Endothelial cell of umbilical vein (primary cell): ENCODE results near the gene WWC1. TPM values are rescaled to one million over a fixed set of nuclear protein-coding genes. Genes with fewer than 3 reads are reported as not detected.

ENCODE experiments used
- BruUV-seq: library from RNA; stranded (reverse); fragments of 400-500 nt; replicated peaks from 2 replicates; lab custom pipeline; 2021; lab: Mats Ljungman, UMichigan
- CTCF ChIA-PET: fragments of 300-600, 350-600 bp; sonication (Branson Sonifier 250); formaldehyde crosslinking; loops from one replicate; lab custom pipeline; 2021; ENCODE audit warnings: antibody characterized with exemption, inconsistent platforms; lab: Charles Lee
- POLR2A ChIA-PET: fragments of 300-600, 350-600 bp; sonication (Branson Sonifier 250); formaldehyde crosslinking; loops from one replicate; lab custom pipeline; 2021; ENCODE audit warnings: antibody characterized with exemption, inconsistent platforms; lab: Charles Lee
- DNase-seq: peaks from one replicate; pipeline ENCODE4 v3.0.0-alpha.2; 2011; ENCODE audit warnings: low read depth, low spot score
- FAIRE-seq: peaks from 2 replicates; lab custom pipeline; 2011; peaks lifted over from hg19 to GRCh38; lab: Jason Lieb, UNC
- H2AFZ ChIP-seq: 2 replicates; pipeline ENCODE4 v1.6.0; 2012; ENCODE audit warnings: low read depth, low read length, control low read depth, inconsistent platforms
- H3K27ac ChIP-seq: 2 replicates; pipeline ENCODE4 v1.5.1; 2011; ENCODE audit warnings: low read depth, mild to moderate bottlenecking, control low read depth, low read length, moderate library complexity; ENCODE audit not compliant: insufficient read depth
- H3K27me3 ChIP-seq, 2 experiments: 2 replicates each; pipeline versions ENCODE4 v1.6.0 to v1.6.1; 2011; ENCODE audit warnings: low read length in 2 of 2, mixed read lengths in 1 of 2; ENCODE audit not compliant: control insufficient read depth in 2 of 2, insufficient read depth in 2 of 2
- H3K36me3 ChIP-seq, 2 experiments: 2 replicates in 1 of 2; 3 replicates in 1 of 2; pipeline ENCODE4 v1.5.1; 2011; ENCODE audit warnings: low read length in 2 of 2, mild to moderate bottlenecking in 1 of 2, moderate library complexity in 1 of 2; ENCODE audit not compliant: control insufficient read depth in 2 of 2, insufficient read depth in 2 of 2; ENCODE audit errors: extremely low read depth in 1 of 2
- H3K4me1 ChIP-seq: 3 replicates; pipeline ENCODE4 v1.5.1; 2011; ENCODE audit warnings: mild to moderate bottlenecking, low read length; ENCODE audit not compliant: control insufficient read depth, insufficient read depth; ENCODE audit errors: extremely low read depth
- H3K4me2 ChIP-seq: 2 replicates; pipeline ENCODE4 v1.6.1; 2011; ENCODE audit warnings: low read length, control low read depth, mixed read lengths; ENCODE audit not compliant: insufficient read depth
- H3K4me3 ChIP-seq, 3 experiments: fragments of 200-600 bp in 1 of 3; sonication (generic), shearing (Covaris generic) in 1 of 3; replicated peaks in 1 of 3; 2 replicates each; pipeline ENCODE4 v1.5.1; 2011 to 2016; ENCODE audit warnings: control low read depth in 3 of 3, low read length in 3 of 3, mild to moderate bottlenecking in 2 of 3, inconsistent platforms in 1 of 3, low read depth in 1 of 3, moderate library complexity in 1 of 3; ENCODE audit not compliant: insufficient read depth in 1 of 3
- H3K79me2 ChIP-seq: 2 replicates; pipeline ENCODE4 v1.6.0; 2012; ENCODE audit warnings: low read length, inconsistent platforms; ENCODE audit not compliant: control insufficient read depth, insufficient read depth
- H3K9ac ChIP-seq: replicated peaks from 2 replicates; pipeline ENCODE3; 2011; ENCODE audit warnings: low read length, control low read depth; ENCODE audit not compliant: insufficient read depth; ENCODE audit errors: extremely low read depth
- H3K9me1 ChIP-seq: replicated peaks from 3 replicates; pipeline ENCODE4 v1.6.0; 2011; ENCODE audit warnings: mild to moderate bottlenecking, low read length; ENCODE audit not compliant: control insufficient read depth, insufficient read depth; ENCODE audit errors: extremely low read depth
- H3K9me3 ChIP-seq: replicated peaks from 2 replicates; pipeline ENCODE4 v1.5.1; 2012; ENCODE audit warnings: low read length, inconsistent platforms; ENCODE audit not compliant: control insufficient read depth, insufficient read depth
- H4K20me1 ChIP-seq: replicated peaks from 2 replicates; pipeline ENCODE3; 2011; ENCODE audit warnings: mild to moderate bottlenecking, low read length; ENCODE audit not compliant: control insufficient read depth, insufficient read depth; ENCODE audit errors: extremely low read depth
- CTCF ChIP-seq, 2 donors: IDR thresholded peaks; 1 replicate in 1 of 2; 2 replicates in 1 of 2; pipeline ENCODE4 v1.5.1; 2011; ENCODE audit warnings: low read length in 2 of 2, mild to moderate bottlenecking in 2 of 2, moderate library complexity in 2 of 2, control low read depth in 1 of 2, inconsistent platforms in 1 of 2, low read depth in 1 of 2; ENCODE audit not compliant: insufficient read depth in 1 of 2; ENCODE audit errors: extremely low read depth in 1 of 2
- EZH2 ChIP-seq: IDR thresholded peaks from 2 replicates; pipeline ENCODE4 v1.6.1; 2012; ENCODE audit warnings: borderline replicate concordance, low read depth, mild to moderate bottlenecking, moderate library complexity, low read length, inconsistent platforms; ENCODE audit not compliant: severe bottlenecking
- FOS ChIP-seq: IDR thresholded peaks from 2 replicates; pipeline ENCODE4 v1.6.1; 2011; ENCODE audit warnings: mild to moderate bottlenecking, low read length, moderate library complexity, borderline replicate concordance; ENCODE audit not compliant: insufficient read depth
- GATA2 ChIP-seq: IDR thresholded peaks from 2 replicates; pipeline ENCODE4 v1.7.0; 2011; ENCODE audit warnings: low read depth, mild to moderate bottlenecking, moderate library complexity, mixed read lengths, low read length; ENCODE audit not compliant: insufficient read length, insufficient read depth
- JUN ChIP-seq: IDR thresholded peaks from 2 replicates; pipeline ENCODE4 v1.6.1; 2011; ENCODE audit warnings: borderline replicate concordance, low read depth; ENCODE audit not compliant: insufficient read length, insufficient read depth
- MAX ChIP-seq: IDR thresholded peaks from 2 replicates; pipeline ENCODE4 v1.6.1; 2011; ENCODE audit not compliant: insufficient read depth, insufficient read length
- MYC ChIP-seq: IDR thresholded peaks from one replicate; pipeline ENCODE4 v1.6.1; 2011; ENCODE audit warnings: mild to moderate bottlenecking, low read depth, low read length
- POLR2A ChIP-seq: IDR thresholded peaks from 2 replicates; pipeline ENCODE4 v1.6.1; 2012; ENCODE audit warnings: low read depth, mild to moderate bottlenecking, control low read depth, low read length
- POLR2AphosphoS5 ChIP-seq: IDR thresholded peaks from 2 replicates; pipeline ENCODE4 v1.6.1; 2012; ENCODE audit warnings: low read depth, mild to moderate bottlenecking, control low read depth, low read length, moderate library complexity; ENCODE audit not compliant: insufficient read depth
- dilution Hi-C: fragments of 300-500 bp; cut with MboI; formaldehyde crosslinking; loops from one replicate; pipeline ENCODE4 v1.15.0; 2019; ENCODE audit warnings: low sequenced_read_pairs; ENCODE audit not compliant: extremely low pct_ligation_motif_present
- intact Hi-C: fragments of 100-400 bp; cut with micrococcal nuclease; formaldehyde crosslinking; loops from one replicate; pipeline ENCODE4 v1.10.0; 2022
- polyA plus RNA-seq, 4 experiments: library from polyadenylated mRNA; depleted of rRNA in 3 of 4; stranded (reverse) in 3 of 4; unstranded in 1 of 4; fragments of >200 nt; gene quantifications; 2 replicates each; pipeline versions ENCODE4 v1.2.1 to v1.2.3, GENCODE V29; 2011 to 2012; ENCODE audit warnings: missing spikeins in 1 of 4
- total RNA-seq: library from RNA; stranded (reverse); gene quantifications from 2 replicates; pipeline ENCODE4 v1.2.3, GENCODE V29; 2021

WWC1 gene
- total and polyA plus RNA-seq, 2 donors (not counting 3 experiments of a cell fraction or from before 2014, with no cell fraction given) = 0.03 to 0.91 TPM

DNA sequence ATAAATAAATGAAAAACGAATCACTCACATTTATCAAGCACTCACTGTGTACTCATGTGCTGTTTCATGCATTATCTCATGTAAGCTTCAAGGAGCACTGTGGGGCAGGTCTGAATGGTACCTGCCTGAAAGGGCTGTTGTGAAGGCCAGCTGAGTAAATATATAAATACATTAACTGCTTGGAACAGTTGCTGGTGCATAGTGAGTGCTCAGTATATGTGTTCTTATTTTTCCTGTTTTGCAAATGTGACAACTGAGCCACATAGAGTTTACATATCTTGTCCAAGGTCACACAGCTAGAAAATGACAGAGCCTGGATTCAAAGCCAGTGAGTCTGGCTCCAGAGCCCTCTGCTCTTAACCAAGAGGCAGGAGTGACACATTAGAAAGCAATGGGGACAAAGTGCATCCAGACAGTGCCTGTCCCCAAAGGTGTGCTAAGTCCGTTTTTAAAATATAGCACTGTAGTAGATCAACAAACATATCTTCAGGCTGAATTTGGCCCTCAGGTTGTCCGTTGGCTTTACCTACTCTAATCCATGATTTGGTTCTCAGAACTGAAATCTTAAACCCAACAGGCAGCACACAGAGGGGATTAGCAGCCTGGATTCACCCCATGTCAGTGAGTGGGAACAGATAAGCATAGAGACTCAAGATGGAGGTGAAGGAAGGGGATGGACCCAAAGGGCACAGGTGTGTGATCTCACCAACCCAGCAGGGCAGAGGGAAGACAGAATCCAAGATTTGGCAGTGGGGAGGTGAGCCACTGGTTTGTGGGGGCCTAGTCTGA lies 70.8 kb downstream of the WWC1 start:
- Histone ChIP-seq H3K9me3 (no peaks in the 10 kb centered on the region), H3K9me1 (no peaks in the 10 kb centered on the region), H3K79me2 (no peaks in the 10 kb centered on the region), H3K4me2 (no peak overlapping the region), H4K20me1 (no peaks in the 10 kb centered on the region), H2AFZ (no peak overlapping the region), H3K27me3 (no peaks in the 10 kb centered on the region), H3K9ac (no peak overlapping the region), H3K4me3 (no peak overlapping the region), H3K27ac (no peak overlapping the region), H3K4me1 (peaks cover 3% of the 10 kb centered on the region), H3K36me3 (no peaks in the 10 kb centered on the region)
- dilution Hi-C loops (no loop called here), intact Hi-C loops (no loop called here)
- FAIRE-seq (no peak), DNase-seq (no peak)
- CTCF ChIA-PET = interaction anchor here (1.1 kb wide), 1 partner anchor 10 kb away, joined by 3 read pairs; no protein-coding TSS in a partner anchor
- no TSS peak for BruUV-seq
- POLR2A ChIA-PET = no interaction called here
- no peak for TF ChIP-seq POLR2A
- TF ChIP-seq GATA2 = no peak
- no peak for TF ChIP-seq CTCF (IDR thresholded peaks at IDR 0.05; ENCODE audit: extremely low read depth in 1 of 2, insufficient read depth in 1 of 2, low read depth in 1 of 2, low read length in 2 of 2)
- no peak for TF ChIP-seq EZH2
- no peak for TF ChIP-seq MYC
- no peak for TF ChIP-seq POLR2AphosphoS5
- TF ChIP-seq MAX = no peak
- TF ChIP-seq JUN = no peak
- no peak for TF ChIP-seq FOS
